HFFc6 (cell line): ENCODE measurements around the gene FBN1. TPM values are rescaled to one million over a fixed set of nuclear protein-coding genes. Genes with fewer than 3 reads are reported as not detected.

ENCODE experiments used
- DNase-seq: peaks from one replicate; pipeline ENCODE4 v3.0.0-alpha.2; 2018
- H3K27ac Mint-ChIP-seq: 2 replicates; pipeline ENCODE4 v1.8.0; 2020; ENCODE audit warnings: mild to moderate bottlenecking, mixed read lengths
- H3K27me3 Mint-ChIP-seq: 2 replicates; pipeline ENCODE4 v1.8.0; 2021; ENCODE audit warnings: mild to moderate bottlenecking, moderate library complexity, mixed read lengths; ENCODE audit not compliant: insufficient read depth
- H3K36me3 Mint-ChIP-seq: 2 replicates; pipeline ENCODE4 v1.8.0; 2021; ENCODE audit warnings: low read depth, mixed read lengths
- H3K4me1 Mint-ChIP-seq: 2 replicates; pipeline ENCODE4 v1.8.0; 2020; ENCODE audit warnings: low read depth, mixed read lengths
- H3K4me3 Mint-ChIP-seq: 2 replicates; pipeline ENCODE4 v1.8.0; 2020; ENCODE audit warnings: mild to moderate bottlenecking, moderate library complexity, mixed read lengths
- H3K9me3 Mint-ChIP-seq: 2 replicates; pipeline ENCODE4 v1.8.0; 2020; ENCODE audit warnings: mild to moderate bottlenecking, mixed read lengths
- long read RNA-seq: library from polyadenylated mRNA; unstranded; transcript quantifications from one replicate; pipeline ENCODE4 v2.0.0, GENCODE V29; 2019
- total RNA-seq, 6 experiments: library from RNA; stranded (reverse); fragmentation: NEBNext Ultra II Directional; extraction: Animal tissue kit (Norgen Biotek cat#: 25700); gene quantifications; 2 replicates in 1 of 6; 3 replicates in 5 of 6; pipeline ENCODE4 v1.2.3, GENCODE V29; 2021
- TF ChIP-seq, protein P1 (sequence below): fragments of 200-600 bp; sonication (generic); IDR thresholded peaks from 2 replicates; pipeline ENCODE4 v1.5.0; 2021; ENCODE audit warnings: antibody characterized with exemption, mild to moderate bottlenecking

The FBN1 gene
- total RNA-seq: 100 to 1,000 TPM; 584 to 754 (median 609) TPM
- long read RNA-seq, partial matches to known transcripts: 173 of 232 reads
- long read RNA-seq, other reads (novel, unspliced or antisense): 58 of 232 reads

DNA sequence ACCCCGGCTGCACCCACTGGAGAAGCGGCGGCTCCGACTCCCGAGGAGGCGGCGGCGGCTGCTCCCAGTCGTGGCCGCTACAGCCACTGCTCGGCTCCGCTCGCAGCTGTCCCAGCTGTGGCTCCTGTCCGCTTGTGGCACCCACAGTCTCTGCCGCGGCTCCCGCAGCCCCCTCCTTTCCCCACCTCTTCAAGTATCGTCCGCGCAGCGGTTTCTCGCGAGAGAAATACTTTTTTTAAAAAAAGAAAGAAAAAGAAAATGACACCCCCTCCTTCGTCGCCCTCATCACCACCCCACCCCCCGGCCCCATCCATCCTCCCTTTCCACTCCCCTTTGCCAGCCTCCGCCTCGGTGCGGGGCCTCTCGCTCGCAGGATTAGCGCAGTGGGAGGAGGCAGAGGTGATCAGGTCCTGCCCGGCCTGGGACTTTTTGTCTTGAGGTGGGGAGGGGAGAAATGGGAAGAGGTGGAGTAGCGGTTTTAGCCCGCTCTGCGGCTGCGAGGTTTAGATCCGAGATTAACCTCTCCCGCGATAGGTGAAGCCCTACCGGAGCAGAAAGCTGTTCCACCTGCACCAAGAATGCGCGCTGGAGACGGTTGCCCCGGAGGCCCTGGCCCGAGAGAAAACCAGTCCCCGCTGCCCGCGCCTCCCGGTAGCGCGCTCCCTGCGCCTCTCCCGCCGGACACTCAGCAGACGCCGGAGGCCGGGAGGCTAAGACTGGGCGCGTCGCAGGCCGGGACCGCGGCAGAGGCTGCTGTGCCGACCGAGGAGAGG lies at the start of gene FBN1:
TSS of gene FBN1 (minus strand) at position 152 of the 773 bp plus-strand sequence. CDS start 940 bp downstream, outside the sequence.
- H3K27me3 Mint-ChIP-seq: peaks cover 11% of the 10 kb centered on the region
- H3K4me1 Mint-ChIP-seq: peaks cover 37% of the 10 kb centered on the region
- peaks cover 6% of the 10 kb centered on the region for H3K9me3 Mint-ChIP-seq
- TF ChIP-seq, protein P1, sequence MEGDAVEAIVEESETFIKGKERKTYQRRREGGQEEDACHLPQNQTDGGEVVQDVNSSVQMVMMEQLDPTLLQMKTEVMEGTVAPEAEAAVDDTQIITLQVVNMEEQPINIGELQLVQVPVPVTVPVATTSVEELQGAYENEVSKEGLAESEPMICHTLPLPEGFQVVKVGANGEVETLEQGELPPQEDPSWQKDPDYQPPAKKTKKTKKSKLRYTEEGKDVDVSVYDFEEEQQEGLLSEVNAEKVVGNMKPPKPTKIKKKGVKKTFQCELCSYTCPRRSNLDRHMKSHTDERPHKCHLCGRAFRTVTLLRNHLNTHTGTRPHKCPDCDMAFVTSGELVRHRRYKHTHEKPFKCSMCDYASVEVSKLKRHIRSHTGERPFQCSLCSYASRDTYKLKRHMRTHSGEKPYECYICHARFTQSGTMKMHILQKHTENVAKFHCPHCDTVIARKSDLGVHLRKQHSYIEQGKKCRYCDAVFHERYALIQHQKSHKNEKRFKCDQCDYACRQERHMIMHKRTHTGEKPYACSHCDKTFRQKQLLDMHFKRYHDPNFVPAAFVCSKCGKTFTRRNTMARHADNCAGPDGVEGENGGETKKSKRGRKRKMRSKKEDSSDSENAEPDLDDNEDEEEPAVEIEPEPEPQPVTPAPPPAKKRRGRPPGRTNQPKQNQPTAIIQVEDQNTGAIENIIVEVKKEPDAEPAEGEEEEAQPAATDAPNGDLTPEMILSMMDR: no peak
- H3K27ac Mint-ChIP-seq: peak within 1 kb of the TSS; percentile 96
- H3K4me3 Mint-ChIP-seq: peak within 1 kb of the TSS; percentile 100
- peaks cover 39% of the 10 kb centered on the region for H3K36me3 Mint-ChIP-seq
- peak; percentile 93 for DNase-seq

DNA sequence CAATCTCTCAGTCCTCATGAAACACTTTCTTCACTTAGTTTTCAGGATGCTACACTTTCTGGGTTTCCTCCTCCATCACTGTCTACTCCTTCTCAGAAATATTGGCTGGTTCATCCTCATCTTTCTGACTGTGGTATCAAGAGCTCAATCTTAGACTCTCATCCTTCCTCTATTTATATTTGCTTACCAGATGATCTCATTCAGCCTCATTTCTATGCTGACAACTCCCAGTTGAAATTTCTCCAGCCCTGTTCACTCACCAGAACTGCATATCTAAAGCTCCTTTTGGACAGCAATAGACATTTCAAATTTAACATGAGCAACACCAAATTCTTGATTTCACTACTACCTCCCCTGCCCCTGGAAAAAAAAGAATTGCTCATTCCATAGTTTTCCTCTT lies 48.0 kb upstream of the FBN1 start:
- 0 out of 2 replicates have a peak, but pooled peaks cover 4% of the 10 kb centered on the region for H3K9me3 Mint-ChIP-seq
- H3K4me1 Mint-ChIP-seq: peaks cover 65% of the 10 kb centered on the region
- H3K36me3 Mint-ChIP-seq: peaks cover 16% of the 10 kb centered on the region
- peak; percentile 76 for DNase-seq
- H3K4me3 Mint-ChIP-seq: peak overlapping the region; percentile 28
- TF ChIP-seq, protein P1: no peak
- peak overlapping the region; percentile 79 for H3K27ac Mint-ChIP-seq
- no peaks in the 10 kb centered on the region for H3K27me3 Mint-ChIP-seq

DNA sequence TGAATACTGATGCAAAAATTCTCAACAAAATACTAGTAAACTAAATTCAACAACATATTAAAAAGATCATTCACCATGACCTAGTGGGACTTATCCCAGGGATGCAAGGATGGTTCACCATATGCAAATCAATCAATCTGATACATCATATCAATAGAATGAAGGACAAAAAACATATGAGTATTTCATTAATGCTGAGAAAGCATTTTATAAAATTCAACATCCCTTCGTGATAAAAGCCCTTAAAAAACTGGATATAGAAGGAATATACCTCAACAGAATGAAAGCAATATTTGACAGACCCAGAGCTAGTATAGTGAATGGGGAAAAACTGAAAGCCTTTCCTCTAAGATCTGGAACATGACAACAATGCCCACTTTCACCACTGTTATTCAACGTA lies 43.0 kb upstream of the FBN1 start:
- no peak for DNase-seq

DNA sequence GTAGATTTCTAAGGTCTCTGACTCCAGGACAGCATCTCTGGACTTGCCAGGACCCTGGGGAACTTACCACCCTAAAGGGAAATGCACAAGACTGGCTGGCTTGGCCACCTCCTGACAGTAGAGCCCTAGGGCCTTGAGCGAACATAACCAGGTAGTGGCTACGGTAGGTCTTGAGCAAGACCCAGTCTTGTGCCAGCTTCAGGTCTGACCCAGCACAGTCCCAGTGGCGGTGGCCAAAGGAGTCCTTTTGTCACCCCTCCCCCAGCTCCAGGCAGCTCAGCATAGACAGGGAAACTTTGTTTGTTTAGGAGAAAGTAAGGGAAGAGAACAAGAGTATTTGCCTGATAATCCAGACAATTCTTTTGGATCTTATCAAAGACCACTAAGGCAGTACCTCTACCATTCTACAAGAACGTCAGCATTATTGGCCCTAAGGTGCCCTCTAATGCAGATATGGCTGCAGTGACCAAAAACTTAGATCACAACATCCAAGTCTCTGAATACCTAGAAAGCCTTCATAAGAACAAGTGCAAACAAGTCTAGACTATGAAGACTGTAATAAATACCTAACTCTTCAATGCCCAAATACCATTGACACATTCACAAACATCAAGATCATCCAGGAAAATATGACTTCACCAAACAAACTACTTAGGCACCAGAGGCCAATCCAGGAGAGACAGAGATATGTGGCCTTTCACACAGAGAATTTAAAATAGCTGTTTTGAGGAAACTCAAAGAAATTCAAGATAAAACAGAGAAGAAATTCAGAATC lies 38.7 kb upstream of the FBN1 start:
- peaks cover 24% of the 10 kb centered on the region for H3K9me3 Mint-ChIP-seq

More for the DNA sequence above, 43.0 kb upstream of the FBN1 start:
- TF ChIP-seq, protein P1: no peak
- H3K4me3 Mint-ChIP-seq: no peak overlapping the region
- H3K36me3 Mint-ChIP-seq: peaks cover 57% of the 10 kb centered on the region
- H3K9me3 Mint-ChIP-seq: peaks cover 28% of the 10 kb centered on the region
- H3K27me3 Mint-ChIP-seq: no peaks in the 10 kb centered on the region
- peaks cover 31% of the 10 kb centered on the region for H3K4me1 Mint-ChIP-seq
- no peak overlapping the region for H3K27ac Mint-ChIP-seq

More for the DNA sequence above, 38.7 kb upstream of the FBN1 start:
- H3K27ac Mint-ChIP-seq: no peak overlapping the region
- H3K36me3 Mint-ChIP-seq: peaks cover 44% of the 10 kb centered on the region
- peaks cover 56% of the 10 kb centered on the region for H3K4me1 Mint-ChIP-seq
- no peak overlapping the region for H3K4me3 Mint-ChIP-seq
- no peak for DNase-seq
- no peaks in the 10 kb centered on the region for H3K27me3 Mint-ChIP-seq
- TF ChIP-seq, protein P1: no peak
